HTERT RPE-1 (cell line): ENCODE results near the gene HEXIM1.
"Not testable (repeated sequence)": the region's sequence is repeated elsewhere in the genome, so short reads cannot be mapped to it uniquely, and the experiment has no call there.

ENCODE experiments used
- in situ Hi-C: fragments of 300-500 bp; cut with MboI; formaldehyde crosslinking; loops from 4 replicates; pipeline ENCODE4 v1.14.3; 2020; ENCODE audit warnings: low sequenced_read_pairs

The HEXIM1 gene

DNA sequence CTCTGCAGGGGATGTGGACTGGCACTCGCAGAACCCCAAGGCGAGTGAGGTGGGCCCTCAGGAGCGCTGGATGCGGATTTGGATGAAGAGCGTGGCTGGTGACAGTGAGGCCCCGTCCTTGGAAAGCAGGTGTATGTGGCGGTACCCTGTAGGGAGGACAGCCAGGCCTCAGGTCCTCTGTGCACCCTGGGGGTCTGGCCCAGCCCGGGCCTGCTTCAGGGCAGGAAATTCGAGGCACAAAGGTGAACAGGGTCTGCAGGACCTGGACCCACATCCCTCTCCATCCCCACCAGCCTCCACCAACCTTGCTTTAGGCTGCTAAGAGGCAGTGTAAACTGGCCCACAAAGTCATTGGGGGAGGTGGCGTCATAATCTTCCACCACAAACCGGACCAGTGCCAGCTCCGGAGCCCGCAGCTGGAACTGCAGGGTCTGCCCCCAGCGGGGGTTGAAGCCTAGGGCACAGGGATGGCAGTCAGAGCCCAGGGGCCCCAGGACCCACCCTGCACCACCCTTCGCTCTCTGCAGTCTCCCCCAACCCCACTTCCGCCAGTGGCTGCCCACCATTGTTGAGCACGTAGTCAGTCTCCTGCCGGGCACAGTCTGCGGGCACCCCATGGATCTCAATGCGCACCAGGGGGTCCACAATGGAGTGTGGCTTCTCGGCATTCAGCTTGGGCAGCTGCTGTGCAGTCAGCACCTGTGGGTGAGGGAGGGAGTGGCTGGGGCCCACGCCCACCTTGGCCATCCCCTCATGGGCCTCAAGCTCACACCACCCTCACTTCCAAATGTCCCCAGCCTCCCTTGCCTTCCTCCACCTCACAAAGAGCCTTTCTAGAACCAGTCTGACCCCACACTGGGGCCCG lies 35.5 kb upstream of the HEXIM1 start:
- in situ Hi-C loops, result no loop called here

DNA sequence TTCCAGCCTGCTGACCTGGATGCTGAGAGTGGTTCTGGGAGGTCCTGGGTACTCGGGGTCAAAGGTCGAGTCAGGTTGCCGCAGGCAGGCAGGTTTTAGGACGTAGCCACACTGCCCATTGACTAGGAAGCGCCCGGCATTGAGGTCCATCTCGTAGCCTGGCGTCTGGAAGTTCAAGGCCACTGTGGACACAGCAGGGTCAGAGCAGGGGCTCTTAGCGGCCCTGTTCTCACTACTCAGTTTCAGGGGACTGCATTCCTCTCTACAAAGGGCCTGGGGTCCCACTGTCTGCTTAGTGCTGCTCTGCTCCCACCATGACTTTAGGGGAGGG lies 34.9 kb upstream of the HEXIM1 start:
- in situ Hi-C loops, result no loop called here

DNA sequence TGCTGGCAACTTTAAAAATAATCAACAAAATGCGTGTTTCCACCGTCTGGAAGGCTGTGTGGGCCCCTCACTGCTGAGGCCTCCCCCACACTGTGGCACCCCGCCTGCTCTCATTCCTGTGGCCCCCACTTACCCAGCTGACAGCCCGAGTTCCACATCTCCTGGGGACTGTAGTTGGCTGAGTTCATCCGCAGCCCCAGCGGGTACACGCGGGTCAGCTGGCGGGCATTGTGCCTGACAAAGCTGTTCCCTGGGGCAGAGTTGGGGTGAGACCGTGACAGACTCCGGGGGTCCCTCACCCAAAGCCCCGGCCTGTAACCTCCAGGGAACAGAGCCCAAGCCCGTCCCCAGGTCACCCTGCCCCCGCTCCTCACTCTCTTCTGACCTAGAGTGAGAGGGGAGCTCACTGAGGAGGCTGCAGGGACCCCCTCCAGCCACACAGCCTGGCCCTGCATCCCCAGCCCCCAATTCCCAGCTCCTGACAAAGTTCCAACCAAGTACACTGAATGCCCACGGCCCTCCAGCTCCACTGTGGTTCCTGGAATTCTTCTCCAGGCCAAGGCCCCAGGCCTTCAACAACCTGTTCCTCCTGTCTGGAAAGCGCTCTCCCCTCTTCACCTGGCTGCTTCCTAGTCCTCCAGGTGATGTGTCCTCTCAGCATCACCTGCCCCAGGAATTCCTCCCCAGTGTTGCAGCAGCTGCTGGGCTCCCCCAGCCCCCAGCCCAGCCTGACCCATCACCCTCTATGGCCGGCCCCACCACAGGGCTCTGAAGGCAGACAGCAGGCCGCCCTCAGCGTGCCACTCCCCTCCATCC lies 34.0 kb upstream of the HEXIM1 start:
- in situ Hi-C loops, result no loop called here

DNA sequence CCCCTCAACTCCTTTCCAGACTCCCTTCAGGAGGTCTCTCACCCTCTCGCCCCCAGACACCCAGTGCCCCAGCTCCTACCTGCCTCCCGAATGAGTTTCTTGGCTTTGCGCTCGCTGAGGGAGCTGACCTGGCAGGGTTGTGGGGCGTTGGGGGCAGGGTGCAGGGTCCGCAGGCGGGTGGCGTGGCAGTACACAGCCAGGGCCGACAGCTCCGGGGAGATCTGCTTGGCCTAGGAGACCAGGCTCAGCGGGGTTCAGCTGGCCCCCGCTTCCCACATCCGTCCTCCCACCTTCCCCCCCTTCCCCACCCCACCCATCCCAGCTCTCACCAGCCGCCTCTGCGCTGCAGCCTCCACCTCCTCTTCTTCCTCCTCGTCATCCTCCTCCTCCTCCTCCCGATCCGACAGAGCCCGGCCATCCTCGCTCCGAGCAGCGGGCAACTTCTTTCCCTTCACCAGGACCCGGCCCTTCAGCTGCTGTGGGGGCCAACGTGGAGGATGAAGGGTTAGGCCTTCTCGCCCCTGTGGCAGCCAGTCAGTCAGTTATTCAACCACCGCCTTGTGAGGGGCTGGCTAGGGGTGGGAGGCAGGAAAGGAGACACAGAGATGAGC lies 33.2 kb upstream of the HEXIM1 start:
- in situ Hi-C loops, result no loop called here

DNA sequence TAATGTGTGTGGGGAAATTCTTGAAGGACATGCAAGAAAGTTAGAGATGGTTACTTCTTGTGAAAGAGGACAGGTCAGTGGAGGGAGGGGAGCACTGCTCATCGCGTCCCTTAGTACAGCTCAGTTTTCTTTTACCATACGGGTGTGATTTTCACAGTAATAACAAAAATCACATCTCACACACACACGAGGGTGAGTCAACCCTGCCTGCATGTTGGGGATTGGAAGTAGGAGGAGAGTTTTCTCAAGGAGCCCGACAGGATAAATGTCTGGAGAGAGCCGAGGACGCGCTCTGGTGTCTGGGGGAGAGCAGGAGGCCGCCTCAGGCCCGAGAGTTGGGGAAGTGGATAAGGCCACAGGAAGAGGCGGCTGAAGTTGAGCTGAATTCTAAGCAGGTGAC lies 32.4 kb upstream of the HEXIM1 start:
- in situ Hi-C loops, result no loop called here

DNA sequence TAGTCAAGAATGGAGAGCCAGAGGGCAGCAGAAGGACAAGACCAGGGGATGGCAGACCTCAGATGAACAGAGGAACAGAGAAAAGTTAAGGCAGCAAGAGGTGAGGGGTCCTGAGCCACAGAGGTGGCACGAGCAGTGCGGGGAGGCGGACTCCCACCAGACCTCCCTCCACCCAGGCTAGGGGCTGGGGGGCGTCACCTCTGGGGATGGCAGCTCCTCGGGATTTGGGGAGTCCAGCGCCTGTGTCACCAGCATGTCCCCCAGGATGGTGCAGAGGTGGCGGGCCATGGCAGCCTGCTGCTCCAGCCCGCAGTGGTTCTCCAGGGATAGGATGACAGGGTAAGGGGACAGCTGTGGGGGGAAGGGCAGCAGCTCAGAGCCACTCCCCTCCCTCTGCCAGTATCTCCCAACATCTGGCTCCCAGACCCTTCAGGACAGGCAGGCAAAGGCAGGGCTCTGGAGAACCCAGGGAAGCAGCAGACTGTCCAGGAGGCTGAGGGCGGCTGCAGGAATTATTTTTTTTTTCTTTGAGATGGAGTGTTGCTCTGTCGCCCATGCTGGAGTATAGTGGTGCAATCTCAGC lies 31.8 kb upstream of the HEXIM1 start:
- in situ Hi-C loops, result no loop called here

DNA sequence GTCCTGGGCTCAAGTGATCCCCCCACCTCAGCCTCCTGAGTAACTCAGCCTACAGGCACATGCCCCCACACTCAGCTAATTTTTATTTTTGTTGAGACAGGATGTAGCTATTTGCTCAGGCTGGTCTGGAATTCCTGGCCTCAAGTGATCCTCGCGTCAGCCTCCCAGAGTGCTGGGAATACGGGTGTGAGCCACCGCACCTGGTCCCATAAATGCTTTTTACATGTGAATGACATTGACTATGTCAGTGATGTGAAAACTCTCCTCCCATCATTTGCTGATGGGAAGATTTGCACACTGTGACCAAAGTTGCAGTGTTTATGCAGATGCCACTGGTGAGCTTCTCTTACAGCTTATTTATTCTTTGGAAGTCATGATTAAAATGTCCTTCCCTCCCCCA lies 30.9 kb upstream of the HEXIM1 start:
- in situ Hi-C loops, result no loop called here

DNA sequence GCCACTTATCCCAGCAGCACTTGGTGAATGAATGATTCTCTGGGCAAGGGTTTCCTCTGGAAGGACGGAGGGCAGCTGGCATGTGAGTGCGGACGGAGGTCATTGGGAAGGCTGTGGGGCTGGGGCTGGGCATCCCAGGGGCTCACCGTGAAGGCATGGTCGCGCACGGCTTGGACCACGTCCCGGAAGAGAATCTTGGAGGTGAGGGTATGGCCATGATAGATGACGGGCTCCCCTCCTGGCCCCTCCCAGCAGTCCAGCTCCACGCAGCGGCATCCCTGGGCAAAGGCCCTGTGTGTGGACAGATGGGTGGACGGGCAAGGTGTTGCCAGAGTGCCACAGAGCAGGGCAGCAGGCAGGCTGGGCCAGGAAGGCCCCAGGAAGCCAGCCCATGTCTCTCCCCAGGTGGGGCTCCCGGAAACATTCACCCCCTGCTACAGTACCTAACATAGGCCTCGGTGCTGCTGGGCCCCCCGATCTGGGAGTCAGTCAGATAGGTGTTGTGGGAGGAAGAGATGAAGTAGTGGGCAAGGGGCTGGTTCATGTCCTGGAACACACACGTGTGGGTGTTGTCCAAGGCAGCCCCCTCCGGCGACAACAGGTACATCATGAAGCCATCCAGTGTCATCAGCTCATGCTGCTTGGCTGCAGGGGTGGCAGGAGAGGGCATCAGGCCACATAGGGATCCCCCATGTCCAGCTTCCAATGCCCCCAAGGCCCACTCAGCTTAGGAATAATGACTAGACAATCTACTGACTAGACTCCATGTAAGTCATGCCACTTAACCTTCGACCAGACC lies 30.2 kb upstream of the HEXIM1 start:
- in situ Hi-C loops, result no loop called here

DNA sequence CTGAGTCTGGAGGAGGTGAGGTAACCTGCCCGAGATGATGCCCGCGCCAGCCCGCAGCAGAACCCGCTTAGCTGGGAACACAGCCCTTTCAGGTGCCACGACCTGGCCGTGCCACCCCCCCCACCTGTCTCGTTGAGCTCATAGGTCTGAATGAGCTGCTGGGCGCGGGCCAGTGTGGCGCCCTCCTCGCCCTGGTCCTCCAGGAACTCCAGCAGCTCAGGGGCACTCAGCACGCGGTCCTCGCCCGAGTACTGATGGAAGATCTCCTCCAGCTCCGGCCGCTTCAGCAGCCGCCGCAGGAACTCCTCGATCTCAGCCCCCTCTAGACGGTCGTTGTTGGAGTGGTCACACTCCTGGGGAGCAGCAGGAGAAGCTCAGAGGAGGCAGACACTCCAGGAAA lies 29.6 kb upstream of the HEXIM1 start:
- in situ Hi-C loops, result no loop called here

DNA sequence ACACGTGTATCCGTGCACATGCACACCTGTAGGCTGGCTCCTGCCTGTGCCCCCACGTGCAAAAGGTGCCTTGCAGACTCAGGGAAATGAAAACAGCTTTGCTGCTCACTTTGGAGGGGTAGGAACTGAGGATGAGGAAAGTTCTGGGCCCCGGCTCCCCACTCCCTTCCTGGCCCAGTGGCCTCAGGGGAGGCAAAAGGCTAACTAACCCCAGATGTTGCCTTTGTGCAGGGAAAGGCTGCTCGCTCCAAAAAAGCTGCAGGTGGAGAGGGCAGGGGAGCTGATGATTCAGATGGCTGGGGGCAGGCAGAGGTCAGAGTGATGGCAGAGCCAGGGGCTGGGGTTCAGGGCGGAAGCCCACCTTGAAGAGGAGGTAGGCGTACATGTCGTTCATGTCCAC lies 28.3 kb upstream of the HEXIM1 start:
- in situ Hi-C loops, result no loop called here

DNA sequence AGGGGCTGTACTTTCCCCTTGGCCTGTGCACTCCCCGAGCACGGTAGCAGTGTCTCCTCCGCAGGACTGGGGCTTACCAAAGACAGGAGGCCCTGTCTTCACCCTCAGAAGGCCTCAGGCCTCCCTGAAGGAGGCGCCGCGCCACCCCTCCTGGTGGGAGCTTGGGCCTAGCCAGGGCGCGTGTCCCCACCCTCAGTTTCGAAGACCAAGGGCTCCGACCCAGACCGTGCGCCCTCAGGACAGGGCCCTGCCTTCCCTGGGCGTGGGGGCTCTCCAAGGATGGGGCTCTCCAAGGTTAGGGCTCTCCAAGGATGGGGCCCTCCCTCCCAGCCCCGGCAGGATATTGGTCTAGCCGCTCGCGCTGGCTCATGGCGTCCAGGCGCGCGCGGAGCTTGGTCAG lies 27.7 kb upstream of the HEXIM1 start:
- in situ Hi-C loops, result no loop called here

DNA sequence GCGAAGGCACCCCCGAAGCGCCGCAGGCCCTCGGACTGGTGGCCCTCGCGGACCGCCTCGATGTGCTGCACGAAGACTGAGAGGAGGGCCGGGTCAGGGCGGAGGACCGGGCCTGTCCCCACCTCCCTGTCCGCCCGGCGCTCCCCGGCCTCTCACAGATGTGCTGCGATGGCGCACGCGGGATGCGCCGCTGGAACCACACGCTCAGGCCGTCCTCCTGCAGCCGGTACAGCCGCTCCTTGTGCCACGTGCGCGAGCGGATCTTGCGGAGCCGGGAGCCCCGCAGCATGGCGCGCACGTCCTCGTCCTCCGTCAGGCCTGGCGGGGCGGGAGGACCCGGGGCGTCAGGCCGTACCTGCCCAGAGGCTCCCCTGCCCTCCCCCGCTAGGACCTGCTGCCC lies 27.2 kb upstream of the HEXIM1 start:
- in situ Hi-C loops, result no loop called here

DNA sequence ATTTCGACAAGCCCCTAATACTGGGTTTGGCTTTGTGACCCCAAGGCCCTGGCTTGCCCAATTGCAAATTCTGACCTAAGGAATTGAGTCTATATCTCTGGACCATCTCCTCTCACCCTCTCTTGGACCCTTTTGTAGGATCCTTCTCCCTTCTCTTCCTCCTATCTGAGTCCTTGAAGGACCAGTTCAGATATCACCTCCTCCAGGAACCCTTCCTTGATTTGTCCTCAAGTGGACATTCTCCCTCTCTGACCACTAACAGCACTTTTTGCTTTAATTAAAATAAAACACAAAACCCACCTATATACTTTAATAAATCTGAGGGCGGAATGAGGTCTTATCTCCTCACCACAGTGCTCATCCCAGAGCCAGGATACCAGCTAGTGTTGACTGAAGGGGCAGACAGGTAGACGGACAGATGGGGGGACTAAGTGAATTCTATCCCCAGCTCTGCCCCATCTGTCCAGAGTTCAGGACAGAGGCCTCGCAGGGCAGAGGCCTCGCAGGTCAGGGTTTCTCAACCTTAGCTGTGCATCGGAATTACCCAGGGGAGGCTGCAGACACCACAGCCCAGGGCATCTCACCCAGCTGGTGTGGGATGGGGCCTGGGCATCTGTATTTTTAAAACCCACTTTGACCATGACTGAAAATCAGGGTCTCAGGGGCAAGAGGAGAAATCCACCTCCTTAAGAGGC lies 25.1 kb upstream of the HEXIM1 start:
- in situ Hi-C loops, result no loop called here

DNA sequence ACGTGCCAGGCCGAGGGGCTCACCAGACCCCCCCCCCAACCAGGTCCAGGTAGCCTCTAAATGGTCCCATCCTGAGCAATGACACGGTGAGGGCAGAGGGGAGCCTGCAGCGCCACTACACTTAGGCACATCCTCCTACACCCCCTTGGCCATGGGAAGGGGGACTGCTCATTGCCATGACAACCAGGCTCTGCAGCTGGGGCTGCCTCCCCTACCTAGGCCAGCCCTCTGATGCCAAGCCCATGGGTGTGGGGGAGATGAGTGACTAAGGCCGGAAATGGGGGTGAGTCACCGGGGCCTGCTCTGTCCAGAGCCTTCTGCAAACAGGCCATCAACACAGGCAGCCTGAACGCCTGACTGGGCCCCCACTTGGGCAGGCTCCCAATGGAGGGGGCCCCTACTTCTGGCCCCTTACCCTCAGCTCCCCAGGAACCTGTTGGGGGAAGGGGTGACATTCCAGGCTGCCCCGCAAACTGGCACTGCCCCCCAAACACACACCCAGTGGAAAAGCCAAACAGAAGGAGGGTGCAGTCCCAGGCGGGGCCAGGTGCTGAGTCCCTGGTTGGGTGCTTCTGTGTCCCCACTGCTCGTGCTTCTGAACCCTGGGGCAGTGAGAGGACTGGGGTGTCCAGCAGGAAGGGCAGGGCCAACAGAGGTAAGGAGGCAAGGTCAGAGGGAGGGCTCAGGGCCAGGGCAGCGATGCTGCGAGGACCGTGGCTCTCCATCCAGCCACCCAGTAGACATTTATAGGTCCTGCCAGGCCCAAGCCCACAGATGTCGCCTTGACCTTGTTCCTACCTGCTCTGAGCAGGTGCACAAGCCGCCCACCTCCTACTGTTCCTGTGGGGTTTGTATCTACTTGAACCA lies 24.1 kb upstream of the HEXIM1 start:
- in situ Hi-C loops, result no loop called here

DNA sequence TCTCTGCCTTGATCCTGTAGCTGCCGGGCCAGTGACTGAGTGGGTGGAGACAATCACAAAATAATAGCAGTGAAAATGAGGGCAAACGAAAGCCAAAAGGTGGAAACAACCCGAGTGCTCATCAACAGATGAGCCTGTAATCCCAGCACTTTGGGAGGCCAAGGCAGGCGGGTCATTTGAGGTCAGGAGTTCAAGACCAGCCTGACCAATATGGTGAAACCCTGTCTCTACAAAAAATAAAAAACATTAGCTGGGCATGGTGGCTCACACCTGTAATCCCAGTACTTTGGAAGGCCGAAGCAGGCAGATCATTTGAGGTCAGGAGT lies 23.5 kb upstream of the HEXIM1 start:
- in situ Hi-C loops, result not testable (repeated sequence)

DNA sequence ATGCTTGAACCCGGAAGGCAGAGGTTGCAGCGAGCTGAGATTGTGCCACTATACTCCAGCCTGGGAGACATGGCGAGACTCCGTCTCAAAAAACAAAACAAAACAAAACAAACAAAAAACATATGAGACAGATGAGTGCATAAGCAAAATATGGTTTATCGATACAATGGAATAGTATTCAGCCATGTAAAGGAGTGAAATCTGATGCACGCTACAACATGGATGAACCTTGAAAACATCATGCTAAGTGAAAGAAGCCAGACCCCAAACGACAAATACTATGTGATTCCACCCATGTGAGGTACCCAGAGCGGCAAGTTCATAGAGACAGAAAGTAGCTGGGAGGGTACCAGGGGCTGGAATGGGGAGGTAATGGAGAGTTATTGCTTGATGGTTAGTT lies 22.8 kb upstream of the HEXIM1 start:
- in situ Hi-C loops, result no loop called here

DNA sequence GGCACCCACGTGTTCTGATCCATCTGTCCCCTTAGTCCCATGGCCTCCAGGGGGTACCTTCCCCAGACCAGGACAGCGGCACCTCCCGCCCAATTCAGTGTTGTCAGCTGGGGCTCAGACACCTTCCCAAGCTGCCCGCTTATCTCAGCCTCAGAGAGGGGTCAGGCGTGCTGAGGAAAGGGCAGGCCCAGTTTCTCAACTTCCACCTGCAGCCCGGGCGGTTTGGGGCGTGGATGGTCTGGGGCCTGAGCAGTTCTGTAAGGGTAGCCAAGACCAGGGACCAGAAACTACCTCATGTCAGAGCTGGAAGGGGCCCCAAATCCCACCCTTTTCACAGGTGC lies 21.1 kb upstream of the HEXIM1 start:
- in situ Hi-C loops, result no loop called here

DNA sequence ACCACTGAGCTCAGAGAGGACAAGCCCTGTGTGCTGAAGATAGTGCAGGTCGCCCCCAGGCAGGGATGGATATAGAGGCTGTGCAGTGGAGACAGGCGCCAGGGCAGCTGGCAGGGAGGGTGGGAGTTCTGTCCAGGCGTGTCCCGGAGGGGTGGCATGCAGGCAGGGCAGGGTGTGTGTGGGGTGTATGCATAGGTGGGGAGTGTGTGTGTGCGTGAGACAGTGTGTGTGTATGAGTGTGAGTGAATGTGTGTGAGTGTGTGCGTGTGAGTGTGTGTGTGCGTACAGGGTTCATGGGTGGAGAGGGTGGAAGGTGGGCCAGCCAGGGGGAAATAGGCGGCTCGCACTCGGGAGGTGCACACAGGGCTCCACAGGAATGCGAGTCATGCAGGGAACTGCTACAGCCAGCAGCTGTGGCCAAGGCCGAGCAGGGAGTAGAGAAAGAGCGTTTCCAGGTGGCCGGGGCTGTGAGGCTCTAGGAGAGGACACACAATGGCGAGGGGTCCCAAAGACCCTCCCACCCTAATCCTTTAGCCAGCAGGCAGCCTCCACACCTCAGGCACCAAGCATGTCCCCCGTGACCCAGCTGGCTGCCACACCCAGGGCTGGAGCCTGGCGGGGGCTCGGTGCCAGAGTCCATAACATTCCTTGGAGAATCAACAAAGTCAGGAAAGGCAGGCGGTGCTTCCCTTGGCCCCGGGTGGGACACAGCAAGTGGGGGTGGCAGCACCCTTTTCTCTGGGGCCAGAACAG lies 20.6 kb upstream of the HEXIM1 start:
- in situ Hi-C loops, result no loop called here

DNA sequence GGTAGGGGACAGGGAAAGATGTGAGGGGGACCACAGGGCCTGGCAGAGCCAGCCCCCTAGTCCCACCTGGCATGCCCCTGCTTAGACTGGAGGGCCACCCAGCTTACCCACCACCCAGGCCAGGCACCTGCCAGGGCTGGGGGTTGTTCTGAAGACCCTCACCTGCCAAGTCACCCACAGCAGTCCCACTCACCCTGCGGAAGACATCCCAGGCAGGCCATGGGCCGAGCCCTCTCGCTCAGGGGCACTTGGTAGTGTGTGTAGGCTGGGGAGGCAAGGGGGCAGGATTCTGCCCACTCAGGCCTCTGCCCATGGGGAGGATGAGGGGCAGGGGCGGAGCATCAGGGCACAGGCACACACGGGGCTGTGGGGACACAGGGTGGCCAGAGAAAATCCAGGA lies 19.9 kb upstream of the HEXIM1 start:
- in situ Hi-C loops, result no loop called here
